NCI-H2029 treated with DMSO at 0.1 percent for 48 hours (cell line): ENCODE measurements around the gene UBAC2.

Experiments
- DNase-seq: peaks from one replicate; lab custom pipeline; 2025; lab: John Stamatoyannopoulos, UW

Gene UBAC2

GRCh38 chr13:99340638-99341037 lies 140.0 kb downstream of the UBAC2 start:
- no peak for DNase-seq

- no peak for DNase-seq
These were observed 141.5 kb downstream of the UBAC2 start for GRCh38 chr13:99341969-99342722.

DNA sequence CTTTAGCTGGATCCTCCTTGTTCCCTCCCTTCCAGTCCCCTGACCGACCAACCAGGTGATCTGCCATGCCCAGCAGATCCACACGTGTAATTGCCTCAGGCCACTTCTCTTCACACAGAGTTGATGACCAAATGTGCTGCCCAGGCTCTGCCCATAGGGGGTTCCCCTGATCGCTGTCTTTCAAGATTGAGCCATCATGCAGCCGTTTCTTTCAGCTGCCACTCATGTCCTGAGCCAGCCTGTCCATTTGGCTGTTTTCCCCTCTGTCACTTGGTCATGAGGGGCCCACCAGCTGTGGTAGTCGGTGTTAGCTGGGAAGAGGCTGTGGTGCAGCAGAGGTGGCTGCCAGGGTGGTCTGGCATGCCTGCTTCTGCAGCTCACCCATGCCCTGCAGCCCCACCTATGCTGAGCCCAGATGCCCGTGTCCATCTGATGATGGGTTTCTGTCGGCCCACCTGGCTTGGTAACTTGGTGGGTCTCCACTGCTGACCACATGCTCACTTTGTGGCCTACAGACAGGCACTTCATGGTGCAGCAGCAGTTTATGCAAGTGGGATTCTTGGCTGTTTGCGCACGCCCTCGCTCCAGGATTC lies 142.2 kb downstream of the UBAC2 start:
- DNase-seq: no peak

DNA sequence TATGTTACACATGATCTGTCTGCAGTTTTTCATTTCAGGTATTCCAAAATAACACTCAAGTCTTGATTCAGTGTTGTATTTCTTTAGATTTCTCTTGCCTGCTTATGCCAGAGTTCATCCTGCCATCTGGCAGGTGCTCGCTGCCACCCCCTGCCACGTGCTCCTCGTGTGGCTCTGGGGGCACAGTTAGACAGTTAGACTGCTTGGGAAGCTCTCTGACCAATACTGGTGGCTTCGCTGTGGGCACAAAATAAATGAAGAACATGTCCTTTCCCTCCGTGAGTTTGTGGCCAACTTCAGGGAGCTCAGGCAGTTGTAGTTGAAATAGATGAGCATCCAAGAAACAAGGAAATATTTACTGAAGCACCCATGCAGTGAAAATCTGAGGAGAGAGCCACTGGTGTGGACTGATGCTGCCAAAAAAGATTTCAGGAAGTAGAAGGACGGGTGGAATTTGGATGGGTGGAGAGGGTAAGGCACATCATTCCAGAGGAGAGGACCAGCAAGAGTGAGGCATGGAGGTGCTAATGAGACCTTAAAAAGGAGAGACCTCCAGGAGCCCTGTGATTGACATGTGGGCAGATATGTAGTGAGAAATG lies 144.1 kb downstream of the UBAC2 start:
- DNase-seq: no peak

DNA sequence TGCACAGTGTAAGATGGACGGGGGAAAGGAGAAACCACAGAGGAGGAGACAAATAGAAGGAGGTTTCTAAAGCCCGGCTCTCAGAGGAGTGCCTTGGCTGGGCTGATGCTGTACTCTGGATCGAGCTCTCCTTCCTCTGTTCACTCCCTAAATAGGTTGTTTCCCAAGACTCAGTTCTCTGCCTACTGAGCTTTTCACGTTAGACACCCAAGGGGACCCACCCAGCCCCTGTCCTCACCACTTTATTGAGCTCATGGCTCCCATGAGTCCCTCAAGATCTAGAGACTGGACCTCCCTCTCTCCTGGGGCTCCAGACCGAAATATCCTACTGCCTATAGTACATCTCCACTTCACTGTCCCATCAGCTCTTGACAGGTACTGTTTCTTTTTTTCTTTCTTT lies 144.7 kb downstream of the UBAC2 start:
- no peak for DNase-seq

DNA sequence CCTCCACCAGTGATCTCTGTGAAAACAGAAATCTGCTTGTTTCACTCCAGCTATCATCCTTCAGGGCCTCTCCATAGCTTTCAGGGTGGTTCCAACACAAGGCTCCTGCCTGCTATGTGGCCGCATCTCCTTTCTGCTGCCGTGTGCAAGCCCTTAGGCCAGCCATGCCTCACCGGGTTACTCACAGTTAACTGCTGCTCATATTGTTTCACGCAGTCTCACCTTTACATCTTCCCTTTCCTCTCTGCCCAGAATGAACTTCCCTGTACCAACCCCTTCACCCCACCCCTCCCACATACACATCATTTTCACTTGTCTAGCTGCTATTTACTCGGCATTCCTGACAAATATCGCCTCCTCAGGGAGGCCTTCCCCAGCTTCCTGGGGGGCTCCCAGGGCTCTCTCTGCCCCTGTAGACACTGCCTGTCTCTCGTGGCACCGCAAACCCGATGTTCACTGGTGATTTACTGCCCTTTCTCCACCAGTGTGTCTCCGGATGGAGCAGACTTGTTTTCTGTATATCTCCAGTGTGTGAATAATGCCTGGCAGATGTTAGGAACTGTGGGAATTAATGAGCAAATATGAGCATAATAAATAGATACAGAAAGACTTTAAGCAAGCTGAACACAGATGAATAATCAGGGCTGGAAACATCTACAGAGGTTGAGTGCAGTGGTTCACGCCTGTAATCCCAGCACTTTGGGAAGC lies 145.8 kb downstream of the UBAC2 start:
- no peak for DNase-seq

DNA sequence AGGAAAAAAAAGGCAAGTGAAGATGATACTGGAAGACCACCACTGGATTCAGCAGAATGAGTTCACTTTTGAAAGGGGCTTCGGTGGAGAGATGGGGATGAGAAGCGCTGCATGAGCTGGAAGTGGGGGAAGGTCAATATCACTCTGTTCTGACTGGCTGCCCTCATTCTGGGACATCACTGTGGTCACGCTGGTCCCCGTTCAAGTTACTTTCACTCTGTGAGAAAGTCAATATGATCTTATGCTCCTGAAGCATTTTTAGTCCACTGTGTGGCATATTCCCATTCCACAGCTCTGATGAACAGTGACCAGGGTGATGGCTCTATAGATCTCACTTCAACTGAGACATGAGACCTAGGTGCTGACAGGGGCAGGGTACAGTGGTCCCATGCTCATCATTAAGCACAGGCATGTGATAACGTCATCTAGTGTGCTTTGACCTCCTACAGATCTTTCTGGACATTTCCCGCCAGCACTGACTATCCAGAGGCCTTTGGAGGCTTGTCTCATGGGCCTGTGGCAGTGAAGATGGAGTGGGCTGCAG lies 146.8 kb downstream of the UBAC2 start:
- DNase-seq: no peak

- no peak for DNase-seq
These were observed 147.3 kb downstream of the UBAC2 start for GRCh38 chr13:99347911-99348451.

GRCh38 chr13:99350191-99350590 lies 149.5 kb downstream of the UBAC2 start:
- DNase-seq: no peak

GRCh38 chr13:99351772-99352171 lies 151.1 kb downstream of the UBAC2 start:
- no peak for DNase-seq

- DNase-seq: no peak
These were observed 151.9 kb downstream of the UBAC2 start for GRCh38 chr13:99352351-99353245.

DNA sequence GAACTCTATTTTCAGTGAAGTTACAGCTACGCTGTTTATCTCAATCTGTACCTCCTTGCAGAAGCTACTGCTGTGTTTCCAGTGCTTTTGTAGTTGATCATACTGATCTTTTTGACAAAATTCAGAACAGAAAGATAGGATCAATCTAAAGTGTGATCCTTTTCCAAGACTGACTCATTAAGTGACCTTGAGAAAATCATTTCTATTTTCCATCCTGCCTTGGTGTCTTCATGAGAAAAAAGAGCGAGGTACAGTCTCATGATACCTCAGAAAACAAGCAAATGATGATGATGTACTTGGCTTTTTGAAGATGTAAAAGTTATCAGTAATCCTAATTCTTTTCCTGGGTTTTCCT lies 152.6 kb downstream of the UBAC2 start:
- no peak for DNase-seq

- DNase-seq: no peak
These were observed 153.2 kb downstream of the UBAC2 start for GRCh38 chr13:99353836-99354235.

GRCh38 chr13:99354371-99354951 lies 153.8 kb downstream of the UBAC2 start:
- no peak for DNase-seq

DNA sequence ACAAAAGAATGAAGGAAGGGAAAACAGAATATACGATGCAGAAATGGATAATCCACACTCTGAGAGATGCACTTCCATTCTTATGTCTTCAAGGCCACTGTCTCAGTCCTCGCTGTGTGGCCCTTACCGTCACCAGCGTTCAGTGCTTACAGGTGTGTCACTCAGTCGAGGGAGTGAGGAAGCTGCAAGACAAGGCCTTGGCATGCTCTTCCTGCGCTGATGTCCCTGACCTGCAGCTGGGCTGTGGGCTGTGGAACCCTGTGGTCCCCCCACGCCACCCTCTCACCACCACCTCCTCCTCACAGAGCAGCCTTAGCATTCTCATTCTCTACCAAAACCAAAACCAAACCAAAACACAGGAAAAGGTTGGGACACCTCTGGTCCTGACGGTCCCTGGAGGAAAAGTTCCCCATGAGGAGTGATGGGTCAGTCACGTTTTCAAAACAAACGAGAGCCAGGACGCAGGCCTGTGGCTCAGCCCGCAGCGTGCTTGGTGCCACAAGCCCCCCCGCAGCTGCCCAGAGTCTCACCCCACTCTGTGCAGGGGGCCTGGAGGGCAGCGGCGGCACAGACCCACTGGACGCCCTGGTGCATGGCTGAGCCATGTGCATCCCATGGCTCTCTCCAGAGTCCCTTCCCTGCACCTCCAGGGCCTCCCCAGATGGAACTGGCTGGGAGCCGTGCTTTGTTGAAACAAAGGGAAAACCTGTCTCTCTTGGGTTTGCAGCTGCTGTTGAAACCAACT lies 154.8 kb downstream of the UBAC2 start:
- DNase-seq: no peak

DNA sequence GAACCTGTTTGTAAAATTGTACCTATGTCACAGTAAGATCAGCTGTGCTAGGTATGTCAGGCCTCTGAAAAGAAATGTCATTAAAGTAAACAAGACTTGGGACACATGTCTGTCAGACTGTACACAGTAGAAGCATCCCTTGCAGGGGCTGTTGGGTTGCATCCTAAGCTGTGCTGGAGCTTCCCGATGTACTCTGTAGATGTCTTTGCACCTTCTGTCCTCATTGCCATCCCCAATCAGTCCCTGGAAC lies 155.3 kb downstream of the UBAC2 start:
- DNase-seq: no peak

- no peak for DNase-seq
These were observed 155.8 kb downstream of the UBAC2 start for GRCh38 chr13:99356262-99357091.

GRCh38 chr13:99357131-99357596 lies 156.5 kb downstream of the UBAC2 start:
- DNase-seq: no peak

DNA sequence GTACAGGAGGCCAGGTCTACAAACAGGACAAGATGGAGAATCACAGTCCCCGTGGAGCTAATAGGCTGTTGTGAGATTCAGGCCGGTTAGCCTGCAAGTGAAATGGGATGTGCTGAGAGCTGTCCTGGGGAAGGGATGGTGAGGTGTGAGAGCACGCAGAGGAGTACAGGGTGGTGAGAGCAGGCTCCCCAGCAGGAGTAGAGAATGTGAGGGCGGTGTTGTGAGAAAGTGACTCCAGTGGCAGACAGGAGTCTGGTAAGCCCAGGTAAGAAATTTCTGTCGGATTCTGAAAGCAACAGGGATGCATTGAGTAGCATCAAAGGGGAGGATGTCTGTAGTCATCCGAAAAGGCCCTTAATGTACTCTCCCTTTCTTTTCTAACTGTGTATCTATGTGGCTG lies 157.3 kb downstream of the UBAC2 start:
- DNase-seq: no peak

- DNase-seq: no peak
These were observed 158.9 kb downstream of the UBAC2 start for GRCh38 chr13:99359528-99359927.
